Caco-2 (cell line): ENCODE data around the gene UQCRH. TPM values are rescaled to one million over a fixed set of nuclear protein-coding genes. Genes with fewer than 3 reads are reported as not detected.
"Not testable (repeated sequence)": the region's sequence is repeated elsewhere in the genome, so short reads cannot be mapped to it uniquely, and the experiment has no call there.

Experiments
- BruUV-seq: library from RNA; stranded (reverse); fragments of 400-500 nt; replicated peaks from 2 replicates; lab custom pipeline; 2021; lab: Mats Ljungman, UMichigan
- CTCF ChIA-PET: fragments of 300-600 bp; sonication (Branson Sonifier 250); formaldehyde crosslinking; loops from one replicate; lab custom pipeline; 2022; ENCODE audit warnings: antibody characterized with exemption; lab: Charles Lee
- POLR2A ChIA-PET: fragments of 300-600 bp; sonication (Branson Sonifier 250); formaldehyde crosslinking; loops from one replicate; lab custom pipeline; 2022; ENCODE audit warnings: antibody characterized with exemption; lab: Charles Lee
- DNase-seq, 2 experiments: peaks; one replicate each; pipeline versions ENCODE4 v3.0.0 to v3.0.0-alpha.2; 2020 to 2022
- H3K27me3 ChIP-seq: replicated peaks from 2 replicates; pipeline ENCODE4 v1.6.0; 2011; ENCODE audit warnings: low read length; ENCODE audit not compliant: control insufficient read depth, insufficient read depth
- H3K36me3 ChIP-seq: 2 replicates; pipeline ENCODE4 v1.5.1; 2011; ENCODE audit warnings: low read length; ENCODE audit not compliant: control insufficient read depth, insufficient read depth
- H3K4me1 ChIP-seq: fragments of 250-450 bp; sonication (Bioruptor Pico); 2 replicates; pipeline ENCODE4 v1.5.1; 2020; ENCODE audit warnings: mild to moderate bottlenecking
- H3K4me3 ChIP-seq: 2 replicates; pipeline ENCODE4 v1.5.1; 2011; ENCODE audit warnings: low read depth, mild to moderate bottlenecking, control low read depth, low read length
- H3K9me3 ChIP-seq: fragments of 250-450 bp; sonication (Bioruptor Pico); 2 replicates; pipeline ENCODE4 v1.5.1; 2020; ENCODE audit warnings: mild to moderate bottlenecking, moderate library complexity
- H3K27ac Mint-ChIP-seq: one replicate; pipeline ENCODE4 v1.8.0; 2022; ENCODE audit warnings: mixed read lengths; ENCODE audit not compliant: unreplicated experiment
- H3K27me3 Mint-ChIP-seq: one replicate; pipeline ENCODE4 v1.8.0; 2022; ENCODE audit warnings: mixed read lengths; ENCODE audit not compliant: insufficient read depth, unreplicated experiment
- H3K36me3 Mint-ChIP-seq: one replicate; pipeline ENCODE4 v1.8.0; 2022; ENCODE audit warnings: mild to moderate bottlenecking, mixed read lengths; ENCODE audit not compliant: insufficient read depth, unreplicated experiment
- H3K4me1 Mint-ChIP-seq: one replicate; pipeline ENCODE4 v1.8.0; 2022; ENCODE audit warnings: low read depth, mixed read lengths; ENCODE audit not compliant: unreplicated experiment
- H3K4me3 Mint-ChIP-seq: one replicate; pipeline ENCODE4 v1.8.0; 2022; ENCODE audit warnings: mild to moderate bottlenecking, moderate library complexity, mixed read lengths; ENCODE audit not compliant: unreplicated experiment
- H3K9me3 Mint-ChIP-seq: one replicate; pipeline ENCODE4 v1.8.0; 2022; ENCODE audit warnings: mixed read lengths; ENCODE audit not compliant: unreplicated experiment
- CTCF ChIP-seq, 2 experiments: fragments of 200-600 bp in 1 of 2; IDR thresholded peaks; 1 replicate in 1 of 2; 2 replicates in 1 of 2; pipeline versions ENCODE4 v1.5.1 to v1.8.0; 2011 to 2022; ENCODE audit warnings: antibody characterized with exemption in 1 of 2, control low read depth in 1 of 2, inconsistent platforms in 1 of 2, low read depth in 1 of 2, low read length in 1 of 2, mild to moderate bottlenecking in 1 of 2, moderate library complexity in 1 of 2; ENCODE audit not compliant: insufficient read depth in 1 of 2, severe bottlenecking in 1 of 2, unreplicated experiment in 1 of 2
- intact Hi-C: fragments of 100-400 bp; cut with micrococcal nuclease; formaldehyde crosslinking; loops from one replicate; pipeline ENCODE4 v1.10.0; 2022; ENCODE audit not compliant: unreplicated experiment
- total RNA-seq: library from RNA; stranded (reverse); gene quantifications from 2 replicates; pipeline ENCODE4 v1.2.3, GENCODE V29; 2022

Gene UQCRH
- total RNA-seq, 1 experiment from 2014 or later = 277 TPM

- ChIA-PET CTCF (interaction anchor here (0.8 kb wide), 1 partner anchor 120 kb away, joined by 3 read pairs; no protein-coding TSS in a partner anchor), POLR2A (no interaction called here)
- Mint-ChIP-seq H3K4me1 (peaks cover 12% of the 10 kb centered on the region), H3K9me3 (no peaks in the 10 kb centered on the region), H3K4me3 (no peak overlapping the region), H3K27me3 (no peaks in the 10 kb centered on the region), H3K27ac (no peak overlapping the region), H3K36me3 (peaks cover 23% of the 10 kb centered on the region)
- no peak overlapping the region for H3K4me3 ChIP-seq
- H3K4me1 ChIP-seq = peaks cover 6% of the 10 kb centered on the region
- DNase-seq = no peak
- intact Hi-C loops = no loop called here
- H3K27me3 ChIP-seq = no peaks in the 10 kb centered on the region
- no TSS peak for BruUV-seq
- TF ChIP-seq CTCF (IDR thresholded peaks at IDR 0.05; ENCODE audit: insufficient read depth in 1 of 2, low read depth in 1 of 2, low read length in 1 of 2, severe bottlenecking in 1 of 2, unreplicated experiment in 1 of 2) = no peak
- H3K9me3 ChIP-seq = no peaks in the 10 kb centered on the region
- H3K36me3 ChIP-seq = no peaks in the 10 kb centered on the region; the same call in 1 of the 2 replicates
These were observed 61.1 kb downstream of the UQCRH start for GRCh38 chr1:46364612-46365011.

- H3K27me3 ChIP-seq, CTCF ChIA-PET, H3K4me3 ChIP-seq, intact Hi-C loops, H3K9me3 ChIP-seq, H3K9me3 Mint-ChIP-seq, POLR2A ChIA-PET, H3K4me3 Mint-ChIP-seq, DNase-seq, BruUV-seq, H3K27me3 Mint-ChIP-seq, H3K27ac Mint-ChIP-seq, H3K36me3 ChIP-seq: not testable (repeated sequence)
- H3K36me3 Mint-ChIP-seq = peaks cover 15% of the 10 kb centered on the region
- peaks cover 19% of the 10 kb centered on the region for H3K4me1 Mint-ChIP-seq
- H3K4me1 ChIP-seq = peaks cover 12% of the 10 kb centered on the region
These were observed 62.3 kb downstream of the UQCRH start for GRCh38 chr1:46365796-46366195.

Other genes with a start within 250 kb of the UQCRH start
- 2.2 and 3.6 TPM in 2 replicates for gene PIK3R3, start 171.1 kb upstream of the UQCRH start, total RNA-seq
- 0.34 and 0.44 TPM in 2 replicates for gene TSPAN1, start 128.6 kb upstream of the UQCRH start, total RNA-seq
- gene P3R3URF, start 127.2 kb upstream of the UQCRH start, total RNA-seq = not detected in 2 replicates
- gene POMGNT1, start 105.3 kb upstream of the UQCRH start, total RNA-seq = 34.9 TPM in 2 replicates
- not detected in 2 replicates for gene LURAP1, start 100.4 kb upstream of the UQCRH start, total RNA-seq
- gene RAD54L, start 55.9 kb upstream of the UQCRH start, total RNA-seq = 29.1 and 30.6 TPM in 2 replicates
- 41.7 and 43.5 TPM in 2 replicates for gene LRRC41, start 82 bp upstream of the UQCRH start, total RNA-seq
- gene NSUN4, start 37.1 kb downstream of the UQCRH start, total RNA-seq = 21.4 and 21.8 TPM in 2 replicates
- 29.1 and 30.9 TPM in 2 replicates for gene FAAH, start 90.6 kb downstream of the UQCRH start, total RNA-seq
- gene DMBX1, start 186.1 kb downstream of the UQCRH start, total RNA-seq = 0.16 TPM in 1 of 2 replicates, not detected in the other
- not detected in 2 replicates for gene KNCN, start 247.9 kb downstream of the UQCRH start, total RNA-seq